ENCODE results near the gene ARGLU1.

Gene ARGLU1

DNA sequence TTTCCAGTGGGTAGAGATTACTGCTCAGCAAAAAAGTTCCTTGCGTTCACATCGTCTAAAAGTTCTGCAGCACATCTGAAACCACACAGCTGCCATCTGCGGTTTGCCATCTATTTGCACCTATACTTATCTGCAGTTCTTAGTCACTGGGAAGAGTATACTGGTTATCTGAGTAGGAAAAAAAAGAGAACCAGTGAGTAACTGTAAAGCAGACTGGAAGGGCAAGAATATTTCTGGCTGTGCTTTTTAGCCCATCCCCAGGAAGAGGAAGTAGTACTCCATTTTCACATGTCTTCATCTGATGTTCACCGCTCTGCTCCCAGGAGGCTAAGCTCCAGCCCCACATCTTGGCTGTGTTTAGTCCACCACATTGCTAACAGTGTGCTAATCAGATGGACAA lies 68.0 kb downstream of the ARGLU1 start:
- DNase-seq (ENCODE audit: low read depth) = no peak

DNA sequence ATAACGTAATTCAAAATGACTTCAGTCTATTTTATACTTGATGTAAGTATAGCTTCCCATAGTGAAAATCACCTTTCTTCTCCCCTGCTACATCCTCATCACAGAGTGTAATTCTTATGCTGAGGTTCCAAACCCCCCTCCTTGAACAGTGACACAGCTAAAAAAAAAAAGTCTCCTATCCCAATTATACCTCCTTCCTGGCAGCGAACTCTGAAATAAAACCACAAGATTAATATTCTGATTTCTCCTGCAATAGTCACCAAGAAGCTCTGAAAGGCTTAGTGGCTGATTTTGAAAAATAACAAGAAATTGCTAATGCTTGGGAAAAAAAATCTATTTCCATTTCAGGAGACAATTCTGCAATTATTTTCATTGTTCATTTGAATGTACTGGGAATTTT lies 68.8 kb downstream of the ARGLU1 start:
- DNase-seq (ENCODE audit: low read depth) = no peak

DNA sequence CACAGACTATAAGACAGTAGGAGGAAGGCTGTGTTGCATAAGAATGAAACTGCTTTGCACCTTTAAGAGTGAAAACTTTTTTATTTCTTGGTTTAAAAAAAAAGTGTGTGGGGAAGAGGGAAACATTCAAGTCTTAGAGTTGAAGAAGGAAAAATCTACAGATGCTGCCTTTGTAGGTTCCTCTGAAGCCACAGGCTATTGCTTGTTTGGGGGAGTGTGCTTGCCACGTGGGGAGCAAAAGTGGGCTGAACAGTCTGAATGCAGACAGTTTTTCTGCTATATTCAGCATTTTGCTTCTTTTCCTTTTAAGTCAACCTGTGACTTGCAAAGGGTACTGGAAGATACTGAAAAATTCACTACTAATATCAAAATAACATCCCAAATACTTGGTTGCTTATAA lies 69.4 kb downstream of the ARGLU1 start:
- DNase-seq (ENCODE audit: low read depth) = no peak

- no peak for DNase-seq (ENCODE audit: low read depth)
Measured at GRCh38 chr13:106498158-106498557, 69.8 kb downstream of the ARGLU1 start.

- no peak for DNase-seq (ENCODE audit: low read depth)
Measured at GRCh38 chr13:106497079-106497478, 70.9 kb downstream of the ARGLU1 start.

GRCh38 chr13:106496072-106496997 lies 71.6 kb downstream of the ARGLU1 start:
- no peak for DNase-seq (ENCODE audit: low read depth)

- DNase-seq (ENCODE audit: low read depth) = no peak
Measured at GRCh38 chr13:106494936-106495335, 73.0 kb downstream of the ARGLU1 start.

GRCh38 chr13:106494506-106494905 lies 73.4 kb downstream of the ARGLU1 start:
- DNase-seq (ENCODE audit: low read depth) = no peak

- no peak for DNase-seq (ENCODE audit: low read depth)
Measured at GRCh38 chr13:106493533-106494220, 74.3 kb downstream of the ARGLU1 start.

DNA sequence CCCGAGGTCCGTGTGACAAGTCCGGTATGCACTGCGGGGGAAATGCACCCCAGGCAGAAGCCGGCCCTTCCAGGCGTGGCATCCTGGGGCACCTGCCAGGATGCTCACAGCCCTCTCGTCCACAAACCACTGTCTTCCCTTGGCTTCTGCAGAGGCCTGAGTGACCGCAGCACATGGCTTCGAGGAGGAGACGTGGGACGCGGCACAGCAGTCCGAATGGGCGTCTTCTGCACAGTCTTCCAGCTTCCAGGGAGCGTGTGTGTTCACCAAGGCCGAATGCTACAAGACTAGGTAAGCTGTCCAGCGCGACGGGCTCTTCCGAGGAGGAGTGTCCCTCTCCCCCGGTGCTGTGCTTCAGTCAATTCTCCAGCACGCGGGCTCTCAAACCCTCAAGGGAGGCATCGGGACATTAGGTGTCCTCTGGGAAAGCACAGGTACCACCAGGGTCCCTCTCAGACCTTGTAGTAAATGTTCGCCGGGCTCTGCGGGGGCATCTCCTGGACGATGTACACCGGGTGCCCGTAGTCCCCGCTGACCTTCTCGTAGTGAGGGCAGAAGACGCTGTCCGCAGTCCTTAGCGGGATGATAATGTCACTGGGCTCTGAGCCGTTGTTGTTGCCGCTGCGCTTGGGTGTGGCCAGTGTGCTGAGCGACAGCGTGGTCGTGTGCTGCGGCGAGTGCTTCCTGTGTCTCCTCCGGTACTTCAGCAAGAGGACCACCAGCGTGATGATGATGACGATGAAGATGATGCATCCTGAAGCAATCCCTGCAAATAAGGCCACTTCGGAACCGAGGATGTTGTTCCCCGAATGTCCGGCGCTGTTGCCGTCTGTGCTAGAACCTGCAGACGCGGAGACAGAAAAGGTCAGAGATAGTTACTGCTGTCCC lies 75.1 kb downstream of the ARGLU1 start:
- DNase-seq (ENCODE audit: low read depth) = no peak

DNA sequence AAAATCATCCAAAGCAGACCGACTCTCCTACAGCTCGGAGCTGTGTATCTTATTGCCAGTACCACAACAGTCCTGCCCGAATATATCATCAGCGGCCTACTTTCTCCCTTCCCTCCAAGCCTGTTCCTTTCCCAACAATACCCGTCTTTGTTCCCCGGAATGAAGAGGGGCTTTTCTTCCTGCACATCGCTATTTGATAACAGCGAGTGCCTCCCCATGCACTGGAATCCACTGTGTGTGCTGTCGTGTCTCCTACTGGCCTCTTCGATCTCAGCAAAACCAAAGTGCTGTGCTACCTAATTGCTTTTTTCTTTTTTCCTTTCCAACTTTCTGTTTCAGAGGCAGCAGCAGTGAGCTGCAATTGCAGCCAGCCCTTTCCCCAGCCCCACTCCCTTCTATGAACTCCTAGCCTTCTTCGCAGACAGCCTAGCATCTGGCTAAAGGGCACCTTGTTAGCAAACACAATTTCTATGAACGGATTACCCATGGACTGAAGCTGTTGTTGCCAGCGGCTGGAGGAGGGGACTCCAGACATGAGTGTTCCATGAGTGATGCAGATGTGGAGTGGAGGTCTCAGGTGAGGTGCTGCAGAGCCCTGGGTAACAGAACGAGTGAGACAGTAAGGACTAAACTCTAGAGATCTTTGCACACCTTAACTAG lies 75.9 kb downstream of the ARGLU1 start:
- no peak for DNase-seq (ENCODE audit: low read depth)
